GM23338 (cell line): ENCODE results near the gene CDC42BPA.

ENCODE experiments used
- CREB1 ChIP-seq: fragments of 250-450 bp; sonication (Bioruptor Pico); IDR thresholded peaks from 2 replicates; pipeline ENCODE4 v1.5.0; 2020; ENCODE audit warnings: low read depth, mild to moderate bottlenecking, moderate library complexity
- EZH2 ChIP-seq: fragments of 200-600 bp; sonication (generic); IDR thresholded peaks from one replicate; pipeline ENCODE4 v1.8.0; 2017; ENCODE audit warnings: antibody characterized with exemption, mild to moderate bottlenecking, low read depth; ENCODE audit not compliant: unreplicated experiment
- EZH2phosphoT487 ChIP-seq: fragments of 200-600 bp; sonication (generic); IDR thresholded peaks from one replicate; pipeline ENCODE4 v1.8.1; 2018; ENCODE audit warnings: antibody characterized with exemption; ENCODE audit not compliant: unreplicated experiment
- JUNB ChIP-seq: IDR thresholded peaks from one replicate; pipeline ENCODE4 v1.6.1; 2016; ENCODE audit warnings: antibody characterized with exemption; ENCODE audit not compliant: unreplicated experiment
- NANOG ChIP-seq: IDR thresholded peaks from 2 replicates; pipeline ENCODE4 v1.6.1; 2016; ENCODE audit warnings: antibody characterized with exemption, borderline replicate concordance
- POLR2AphosphoS5 ChIP-seq: IDR thresholded peaks from 2 replicates; pipeline ENCODE4 v1.6.1; 2016; ENCODE audit warnings: antibody characterized with exemption, low read depth
- STAT1 ChIP-seq: IDR thresholded peaks from one replicate; pipeline ENCODE4 v1.6.1; 2016; ENCODE audit warnings: antibody characterized with exemption; ENCODE audit not compliant: unreplicated experiment
- ZNF114 ChIP-seq: fragments of 250-450 bp; sonication (Bioruptor Pico); IDR thresholded peaks from 2 replicates; pipeline ENCODE4 v1.5.0; 2020; ENCODE audit warnings: mild to moderate bottlenecking, moderate library complexity
- ZNF331 ChIP-seq: fragments of 250-450 bp; sonication (Bioruptor Pico); IDR thresholded peaks from 2 replicates; pipeline ENCODE4 v1.5.0; 2020; ENCODE audit warnings: low read depth, mild to moderate bottlenecking, moderate library complexity
- TF ChIP-seq, protein P1 (sequence below), 2 experiments: fragments of 200-600 bp in 1 of 2; sonication (generic) in 1 of 2; conservative IDR thresholded peaks; 2 replicates each; pipeline versions ENCODE4 v1.5.1 to v1.6.1; 2016 to 2017; ENCODE audit warnings: antibody characterized with exemption in 2 of 2, low read depth in 2 of 2, mild to moderate bottlenecking in 2 of 2, moderate library complexity in 1 of 2
- TF ChIP-seq, protein P2 (sequence below): IDR thresholded peaks from 2 replicates; pipeline ENCODE4 v1.6.1; 2016; ENCODE audit warnings: antibody characterized with exemption
- TF ChIP-seq, protein P3 (sequence below): IDR thresholded peaks from one replicate; pipeline ENCODE4 v1.6.1; 2018; ENCODE audit warnings: antibody characterized with exemption; ENCODE audit not compliant: unreplicated experiment

DNA sequence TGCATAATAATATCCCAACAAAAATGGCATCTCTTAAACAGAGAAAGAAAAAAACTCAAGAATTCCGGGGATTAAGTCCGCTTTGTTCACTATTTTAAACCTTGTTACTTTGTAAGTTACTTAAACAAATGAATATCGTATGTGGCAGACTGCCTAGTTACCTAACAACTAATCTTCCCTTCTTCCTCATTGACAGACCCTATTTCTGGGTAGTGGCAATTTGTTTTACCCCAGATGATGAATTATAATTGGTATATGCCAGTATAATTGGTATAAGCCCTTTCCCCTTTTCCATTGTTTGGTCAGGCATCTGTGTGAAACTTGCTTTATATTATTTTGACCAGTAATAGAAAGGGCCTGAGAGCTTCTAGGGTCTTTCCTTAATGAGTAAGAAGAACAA, 52.4 kb downstream of the CDC42BPA start:
- no peak for TF ChIP-seq STAT1
- TF ChIP-seq, protein P1, sequence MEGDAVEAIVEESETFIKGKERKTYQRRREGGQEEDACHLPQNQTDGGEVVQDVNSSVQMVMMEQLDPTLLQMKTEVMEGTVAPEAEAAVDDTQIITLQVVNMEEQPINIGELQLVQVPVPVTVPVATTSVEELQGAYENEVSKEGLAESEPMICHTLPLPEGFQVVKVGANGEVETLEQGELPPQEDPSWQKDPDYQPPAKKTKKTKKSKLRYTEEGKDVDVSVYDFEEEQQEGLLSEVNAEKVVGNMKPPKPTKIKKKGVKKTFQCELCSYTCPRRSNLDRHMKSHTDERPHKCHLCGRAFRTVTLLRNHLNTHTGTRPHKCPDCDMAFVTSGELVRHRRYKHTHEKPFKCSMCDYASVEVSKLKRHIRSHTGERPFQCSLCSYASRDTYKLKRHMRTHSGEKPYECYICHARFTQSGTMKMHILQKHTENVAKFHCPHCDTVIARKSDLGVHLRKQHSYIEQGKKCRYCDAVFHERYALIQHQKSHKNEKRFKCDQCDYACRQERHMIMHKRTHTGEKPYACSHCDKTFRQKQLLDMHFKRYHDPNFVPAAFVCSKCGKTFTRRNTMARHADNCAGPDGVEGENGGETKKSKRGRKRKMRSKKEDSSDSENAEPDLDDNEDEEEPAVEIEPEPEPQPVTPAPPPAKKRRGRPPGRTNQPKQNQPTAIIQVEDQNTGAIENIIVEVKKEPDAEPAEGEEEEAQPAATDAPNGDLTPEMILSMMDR (conservative IDR thresholded peaks at IDR 0.05; ENCODE audit: low read depth in 2 of 2): no peak
- no peak for TF ChIP-seq EZH2
- no peak for TF ChIP-seq POLR2AphosphoS5
- TF ChIP-seq EZH2phosphoT487: no peak
- TF ChIP-seq, protein P2, sequence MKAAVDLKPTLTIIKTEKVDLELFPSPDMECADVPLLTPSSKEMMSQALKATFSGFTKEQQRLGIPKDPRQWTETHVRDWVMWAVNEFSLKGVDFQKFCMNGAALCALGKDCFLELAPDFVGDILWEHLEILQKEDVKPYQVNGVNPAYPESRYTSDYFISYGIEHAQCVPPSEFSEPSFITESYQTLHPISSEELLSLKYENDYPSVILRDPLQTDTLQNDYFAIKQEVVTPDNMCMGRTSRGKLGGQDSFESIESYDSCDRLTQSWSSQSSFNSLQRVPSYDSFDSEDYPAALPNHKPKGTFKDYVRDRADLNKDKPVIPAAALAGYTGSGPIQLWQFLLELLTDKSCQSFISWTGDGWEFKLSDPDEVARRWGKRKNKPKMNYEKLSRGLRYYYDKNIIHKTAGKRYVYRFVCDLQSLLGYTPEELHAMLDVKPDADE: no peak
- TF ChIP-seq, protein P3, sequence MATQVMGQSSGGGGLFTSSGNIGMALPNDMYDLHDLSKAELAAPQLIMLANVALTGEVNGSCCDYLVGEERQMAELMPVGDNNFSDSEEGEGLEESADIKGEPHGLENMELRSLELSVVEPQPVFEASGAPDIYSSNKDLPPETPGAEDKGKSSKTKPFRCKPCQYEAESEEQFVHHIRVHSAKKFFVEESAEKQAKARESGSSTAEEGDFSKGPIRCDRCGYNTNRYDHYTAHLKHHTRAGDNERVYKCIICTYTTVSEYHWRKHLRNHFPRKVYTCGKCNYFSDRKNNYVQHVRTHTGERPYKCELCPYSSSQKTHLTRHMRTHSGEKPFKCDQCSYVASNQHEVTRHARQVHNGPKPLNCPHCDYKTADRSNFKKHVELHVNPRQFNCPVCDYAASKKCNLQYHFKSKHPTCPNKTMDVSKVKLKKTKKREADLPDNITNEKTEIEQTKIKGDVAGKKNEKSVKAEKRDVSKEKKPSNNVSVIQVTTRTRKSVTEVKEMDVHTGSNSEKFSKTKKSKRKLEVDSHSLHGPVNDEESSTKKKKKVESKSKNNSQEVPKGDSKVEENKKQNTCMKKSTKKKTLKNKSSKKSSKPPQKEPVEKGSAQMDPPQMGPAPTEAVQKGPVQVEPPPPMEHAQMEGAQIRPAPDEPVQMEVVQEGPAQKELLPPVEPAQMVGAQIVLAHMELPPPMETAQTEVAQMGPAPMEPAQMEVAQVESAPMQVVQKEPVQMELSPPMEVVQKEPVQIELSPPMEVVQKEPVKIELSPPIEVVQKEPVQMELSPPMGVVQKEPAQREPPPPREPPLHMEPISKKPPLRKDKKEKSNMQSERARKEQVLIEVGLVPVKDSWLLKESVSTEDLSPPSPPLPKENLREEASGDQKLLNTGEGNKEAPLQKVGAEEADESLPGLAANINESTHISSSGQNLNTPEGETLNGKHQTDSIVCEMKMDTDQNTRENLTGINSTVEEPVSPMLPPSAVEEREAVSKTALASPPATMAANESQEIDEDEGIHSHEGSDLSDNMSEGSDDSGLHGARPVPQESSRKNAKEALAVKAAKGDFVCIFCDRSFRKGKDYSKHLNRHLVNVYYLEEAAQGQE: no peak
- TF ChIP-seq ZNF331 (CRISPR knock-in tag): no peak
- no peak for TF ChIP-seq JUNB
- no peak for TF ChIP-seq NANOG
- no peak for TF ChIP-seq CREB1 (CRISPR knock-in tag)
- TF ChIP-seq ZNF114 (CRISPR knock-in tag): no peak
